GM18951 (cell line): ENCODE measurements around the gene PCNX3.
A peak's percentile ranks its signal among the peaks of the same experiment; 100 is the strongest.
"Not testable (repeated sequence)": the region's sequence is repeated elsewhere in the genome, so short reads cannot be mapped to it uniquely, and the experiment has no call there.

Source experiments
- POLR2A ChIP-seq: IDR thresholded peaks from 4 replicates; pipeline ENCODE4 v1.6.1; 2011; ENCODE audit warnings: mild to moderate bottlenecking; ENCODE audit not compliant: insufficient read length, insufficient read depth; ENCODE audit errors: extremely low read depth
- in situ Hi-C: fragments of 300-500 bp; cut with MboI; formaldehyde crosslinking; loops from one replicate; pipeline ENCODE4 v1.12.0; 2022; ENCODE audit warnings: low sequenced_read_pairs, mixed read lengths, inconsistent platforms; ENCODE audit not compliant: unreplicated experiment

The PCNX3 gene

GRCh38 chr11:65637794-65638419, 22.3 kb downstream of the PCNX3 start, which contains the start of gene SIPA1:
Gene SIPA1, plus strand, starts transcription at chr11:65638101. Its CDS starts 2,821 bp downstream, at chr11:65640922.
- TF ChIP-seq POLR2A = peak; percentile 81
- in situ Hi-C loops = no loop called here

GRCh38 chr11:65639228-65639597, 23.6 kb downstream of the PCNX3 start:
- in situ Hi-C loops = not testable (repeated sequence)

GRCh38 chr11:65639623-65640482, 24.3 kb downstream of the PCNX3 start:
- in situ Hi-C loops = no loop called here
- peak; percentile 60 for TF ChIP-seq POLR2A

- peak; percentile 20 for TF ChIP-seq POLR2A
- in situ Hi-C loops = no loop called here
Observed at GRCh38 chr11:65640483-65641296, 25.1 kb downstream of the PCNX3 start.

- in situ Hi-C loops = no loop called here
- no peak for TF ChIP-seq POLR2A
Observed at GRCh38 chr11:65641297-65642013, 25.9 kb downstream of the PCNX3 start.

GRCh38 chr11:65642014-65642671, 26.6 kb downstream of the PCNX3 start:
- no peak for TF ChIP-seq POLR2A
- in situ Hi-C loops = no loop called here

- TF ChIP-seq POLR2A = no peak
- in situ Hi-C loops = no loop called here
Observed at GRCh38 chr11:65643971-65644370, 28.4 kb downstream of the PCNX3 start.

- no peak for TF ChIP-seq POLR2A
Observed at GRCh38 chr11:65644837-65645236, 29.3 kb downstream of the PCNX3 start.

GRCh38 chr11:65645710-65646109, 30.1 kb downstream of the PCNX3 start:
- TF ChIP-seq POLR2A = no peak
- in situ Hi-C loops = no loop called here

More at GRCh38 chr11:65644837-65645236, 29.3 kb downstream of the PCNX3 start:
- in situ Hi-C loops = no loop called here

GRCh38 chr11:65646288-65646957, 30.8 kb downstream of the PCNX3 start:
- in situ Hi-C loops = no loop called here
- TF ChIP-seq POLR2A = no peak

- in situ Hi-C loops = no loop called here
- peak; percentile 1 for TF ChIP-seq POLR2A
Observed at GRCh38 chr11:65646958-65647701, 31.6 kb downstream of the PCNX3 start.
